Cardiac fibroblast (primary cell): Measurements from ENCODE around the gene MAPKAPK3.

ENCODE experiments used
- DNase-seq, 2 donors: peaks; one replicate each; pipeline versions ENCODE4 v3.0.0 to v3.0.0-alpha.2; 2010; ENCODE audit warnings: low read depth in 2 of 2
- H3K4me3 ChIP-seq, 2 donors: replicated peaks in 1 of 2; 1 replicate in 1 of 2; 2 replicates in 1 of 2; pipeline ENCODE4 v1.5.1; 2011; ENCODE audit warnings: low read depth in 2 of 2, low read length in 2 of 2, mild to moderate bottlenecking in 2 of 2, moderate library complexity in 1 of 2
- TF ChIP-seq, protein P1 (sequence below): IDR thresholded peaks from one replicate; pipeline ENCODE4 v1.5.1; 2011; ENCODE audit warnings: low read depth, mild to moderate bottlenecking, low read length, inconsistent platforms

The MAPKAPK3 gene

DNA sequence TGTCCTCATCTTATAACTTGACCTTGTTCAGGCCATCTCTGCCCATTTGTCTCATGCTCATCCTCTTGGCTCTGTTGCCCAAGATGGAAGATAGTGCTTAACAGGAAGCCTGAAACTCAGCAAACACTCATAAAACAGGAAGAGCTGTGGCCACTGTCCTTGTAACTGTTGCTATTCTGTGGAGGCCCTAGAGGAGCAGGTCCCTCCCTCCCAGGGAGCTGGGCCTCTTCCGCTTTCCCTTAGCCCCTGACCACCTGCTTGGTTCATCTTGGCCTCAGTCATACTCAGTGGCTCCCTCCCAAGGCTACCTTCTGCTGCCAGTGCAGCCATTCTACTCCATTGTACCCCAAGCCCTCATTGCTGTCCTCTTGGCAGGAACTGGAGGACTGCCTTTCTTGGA, 3.5 kb downstream of the MAPKAPK3 start:
- TF ChIP-seq, protein P1, sequence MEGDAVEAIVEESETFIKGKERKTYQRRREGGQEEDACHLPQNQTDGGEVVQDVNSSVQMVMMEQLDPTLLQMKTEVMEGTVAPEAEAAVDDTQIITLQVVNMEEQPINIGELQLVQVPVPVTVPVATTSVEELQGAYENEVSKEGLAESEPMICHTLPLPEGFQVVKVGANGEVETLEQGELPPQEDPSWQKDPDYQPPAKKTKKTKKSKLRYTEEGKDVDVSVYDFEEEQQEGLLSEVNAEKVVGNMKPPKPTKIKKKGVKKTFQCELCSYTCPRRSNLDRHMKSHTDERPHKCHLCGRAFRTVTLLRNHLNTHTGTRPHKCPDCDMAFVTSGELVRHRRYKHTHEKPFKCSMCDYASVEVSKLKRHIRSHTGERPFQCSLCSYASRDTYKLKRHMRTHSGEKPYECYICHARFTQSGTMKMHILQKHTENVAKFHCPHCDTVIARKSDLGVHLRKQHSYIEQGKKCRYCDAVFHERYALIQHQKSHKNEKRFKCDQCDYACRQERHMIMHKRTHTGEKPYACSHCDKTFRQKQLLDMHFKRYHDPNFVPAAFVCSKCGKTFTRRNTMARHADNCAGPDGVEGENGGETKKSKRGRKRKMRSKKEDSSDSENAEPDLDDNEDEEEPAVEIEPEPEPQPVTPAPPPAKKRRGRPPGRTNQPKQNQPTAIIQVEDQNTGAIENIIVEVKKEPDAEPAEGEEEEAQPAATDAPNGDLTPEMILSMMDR: no peak
- DNase-seq: no peak
- H3K4me3 ChIP-seq: no peak overlapping the region

DNA sequence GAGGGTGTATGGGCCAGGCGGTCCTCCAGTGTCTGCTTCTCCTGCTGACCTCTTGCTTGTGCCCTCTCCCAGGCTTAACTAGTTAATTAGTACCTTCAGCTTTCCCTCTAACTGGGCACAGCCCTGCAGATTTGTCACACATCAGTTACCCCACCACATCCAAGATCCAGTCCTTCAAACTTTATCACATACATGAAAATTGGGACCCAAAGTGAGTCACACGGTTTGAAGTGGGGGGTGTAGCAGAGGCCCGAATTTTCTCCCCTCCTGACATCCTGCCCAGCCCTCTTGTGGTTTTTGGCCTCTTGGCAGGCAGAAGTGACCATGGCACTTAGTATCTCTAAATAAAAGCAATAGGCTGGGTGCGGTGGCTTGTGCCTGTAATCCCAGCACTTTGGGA, 3.9 kb downstream of the MAPKAPK3 start:
- peak in 1 of 2 donors; percentile 9 for DNase-seq
- TF ChIP-seq, protein P1: no peak
- H3K4me3 ChIP-seq: no peak overlapping the region

DNA sequence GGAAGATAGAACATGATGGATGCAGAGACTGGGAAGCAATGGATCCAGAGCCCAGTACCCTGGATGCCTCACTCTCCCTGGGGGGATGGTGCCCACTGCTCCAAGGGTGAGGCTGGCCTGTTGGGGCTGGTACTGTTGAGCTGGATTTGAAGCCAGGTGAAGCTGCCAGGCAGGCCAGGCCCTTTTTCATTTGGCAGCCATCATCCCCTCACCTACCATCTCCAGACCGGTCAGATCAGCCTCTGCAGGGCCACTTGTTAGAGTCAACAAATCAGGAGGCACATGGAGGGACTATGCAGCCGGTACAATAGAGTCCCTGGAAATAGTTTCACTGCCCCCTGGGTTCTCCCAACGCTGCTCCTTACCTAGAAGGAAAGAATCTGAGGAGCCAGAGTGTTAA, 5.9 kb downstream of the MAPKAPK3 start:
- DNase-seq: no peak
- no peak overlapping the region for H3K4me3 ChIP-seq
- TF ChIP-seq, protein P1: no peak

DNA sequence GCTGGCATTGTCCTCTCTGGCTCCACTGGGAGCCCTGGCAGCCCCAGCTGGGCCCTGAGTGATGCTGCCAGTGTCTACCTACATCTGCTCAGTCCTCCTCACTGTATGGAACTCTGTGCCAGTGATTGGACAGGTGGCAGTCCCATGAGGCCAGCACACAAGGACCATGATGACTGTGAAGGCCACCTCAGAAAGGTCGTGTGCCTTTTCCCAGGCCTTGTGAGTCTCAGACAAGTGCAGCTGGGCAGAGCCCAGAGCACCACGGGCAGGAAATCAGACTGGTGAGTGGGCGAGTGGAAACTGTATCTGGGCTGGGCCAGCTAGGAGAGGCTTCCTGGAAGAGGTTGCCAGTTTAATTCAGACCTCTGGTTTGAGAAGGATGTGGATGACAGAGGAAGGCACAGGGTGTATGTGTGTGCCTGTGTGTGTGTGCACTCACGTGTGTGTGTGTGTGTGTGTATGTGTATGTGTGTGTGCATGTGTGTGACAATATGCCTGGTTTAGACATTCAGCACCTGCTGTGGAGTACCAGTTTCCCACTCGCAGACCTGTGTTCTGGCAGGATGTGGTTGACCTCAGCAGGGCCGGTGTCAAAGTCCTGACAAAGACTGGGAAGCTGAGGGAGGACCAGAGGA, 7.0 kb downstream of the MAPKAPK3 start:
- no peak overlapping the region for H3K4me3 ChIP-seq
- peak in 1 of 2 donors; percentile 27 for DNase-seq
- TF ChIP-seq, protein P1: no peak

DNA sequence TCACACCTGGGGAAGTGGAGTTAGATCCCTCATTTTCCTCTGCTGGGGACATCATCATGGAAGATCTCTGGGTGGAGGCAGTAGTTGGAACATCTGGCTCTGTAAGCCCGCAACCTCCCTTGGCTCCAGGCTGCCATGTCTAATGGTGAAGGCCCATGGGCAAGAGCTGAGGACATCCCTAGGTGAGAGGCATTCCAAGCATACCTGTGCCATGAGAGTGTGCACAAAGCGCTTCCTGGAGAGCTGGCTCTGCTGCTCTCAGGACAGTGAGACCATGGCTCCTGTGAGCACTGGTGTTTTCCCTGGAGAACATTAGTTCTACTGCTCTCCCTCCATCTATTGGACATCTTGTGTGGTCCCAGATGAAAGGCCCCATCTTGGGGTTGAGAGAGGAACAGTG, 7.7 kb downstream of the MAPKAPK3 start:
- TF ChIP-seq, protein P1: no peak
- no peak overlapping the region for H3K4me3 ChIP-seq
- DNase-seq: no peak

DNA sequence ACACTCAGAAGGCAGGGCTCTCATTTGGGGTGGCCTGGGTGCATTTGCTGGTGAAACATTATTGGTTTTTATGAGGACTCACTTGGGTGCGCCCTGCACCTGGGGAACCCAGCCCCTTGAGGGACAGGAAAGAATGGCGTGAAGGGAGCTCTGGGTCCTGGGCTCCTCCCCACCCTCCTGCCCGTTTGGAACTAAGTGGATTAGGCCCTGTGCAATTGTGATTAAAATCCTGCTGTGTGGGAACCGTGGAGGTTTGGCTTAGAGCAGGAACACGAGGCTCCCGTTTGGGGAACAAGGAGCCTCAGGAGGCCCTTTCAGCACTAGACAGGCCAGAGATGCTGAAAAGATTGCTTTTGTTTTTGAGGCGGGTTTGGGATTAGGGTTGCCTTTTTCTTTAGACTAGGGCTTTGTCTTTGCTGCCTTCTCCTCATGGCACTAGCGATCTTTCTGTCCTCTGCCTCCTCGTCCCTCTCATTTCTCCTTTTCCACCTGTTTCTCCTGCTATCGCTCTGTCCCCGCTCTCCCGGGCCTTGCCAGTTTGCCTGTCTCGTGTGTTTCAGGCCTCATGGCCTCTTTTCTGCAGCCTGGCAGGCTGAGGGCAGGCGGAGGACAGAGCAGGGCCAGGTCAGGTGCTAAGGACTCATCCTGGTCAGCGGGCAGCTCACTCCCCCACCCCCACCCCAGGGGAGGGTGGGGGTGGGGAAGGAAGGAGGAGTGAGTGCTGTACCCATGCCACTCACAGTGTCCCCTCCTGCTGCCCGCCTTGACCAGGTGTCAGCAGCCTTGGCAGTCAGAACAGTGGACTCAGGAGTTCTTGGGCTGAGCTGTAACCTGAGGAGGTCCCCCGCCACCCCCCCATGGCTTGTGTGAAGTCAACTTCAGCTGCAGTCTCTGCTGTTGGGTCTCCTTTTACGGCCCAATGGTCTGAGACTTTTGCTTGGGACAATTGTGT, 8.6 kb downstream of the MAPKAPK3 start:
- H3K4me3 ChIP-seq: no peak overlapping the region
- TF ChIP-seq, protein P1: no peak
- DNase-seq: no peak
